Ascending aorta (tissue), 2 donors: Measurements from ENCODE around the gene XYLT1. TPM values are rescaled to one million over a fixed set of nuclear protein-coding genes. Genes with fewer than 3 reads are reported as not detected.

Experiments
- DNase-seq, 2 donors: peaks; one replicate each; pipeline ENCODE4 v3.0.0-alpha.2; 2019; ENCODE audit warnings: low spot score in 2 of 2
- H3K27ac ChIP-seq, 2 donors: fragments of 200-600 bp; sonication (generic); one replicate each; pipeline ENCODE4 v1.5.1; 2016 to 2017; ENCODE audit warnings: mild to moderate bottlenecking in 1 of 2
- H3K27me3 ChIP-seq: fragments of 200-600 bp; sonication (generic); one replicate; pipeline ENCODE4 v1.5.1; 2017
- H3K36me3 ChIP-seq, 2 donors: fragments of 200-600 bp; sonication (generic); one replicate each; pipeline ENCODE4 v1.5.1; 2016
- H3K4me1 ChIP-seq, 2 donors: fragments of 200-600 bp; sonication (generic); one replicate each; pipeline ENCODE4 v1.5.1; 2016 to 2017; ENCODE audit warnings: mild to moderate bottlenecking in 1 of 2
- H3K4me3 ChIP-seq, 2 donors: fragments of 200-600 bp; sonication (generic); one replicate each; pipeline ENCODE4 v1.5.1; 2016 to 2017; ENCODE audit warnings: mild to moderate bottlenecking in 1 of 2
- H3K9me3 ChIP-seq, 2 donors: fragments of 200-600 bp; sonication (generic); one replicate each; pipeline ENCODE4 v1.5.1; 2016
- CTCF ChIP-seq, 3 experiments: fragments of 200-600 bp in 2 of 3; fragments of 450-650 bp in 1 of 3; sonication (generic) in 2 of 3; IDR thresholded peaks; one replicate each; pipeline ENCODE4 v1.5.1; 2016 to 2019; ENCODE audit warnings: antibody characterized with exemption in 3 of 3, mild to moderate bottlenecking in 1 of 3, moderate library complexity in 1 of 3
- intact Hi-C: fragments of 100-400 bp; cut with DNase I; formaldehyde crosslinking; loops from one replicate; pipeline ENCODE4 v1.15.1; 2023
- total RNA-seq: library from RNA; depleted of rRNA; stranded (reverse); fragments of >200 nt; gene quantifications from one replicate; pipeline ENCODE4 v1.1.0, GENCODE V29; 2016

Gene XYLT1
- total RNA-seq, 1 donor from 2014 or later, result 6.7 TPM

- H3K4me1 ChIP-seq, result peaks cover 0 to 19% of the 10 kb centered on the region in 2 donors
- intact Hi-C loops, result loop anchor here (2.0 kb wide), 1 partner anchor 14 kb away; no protein-coding TSS in a partner anchor
- H3K27ac ChIP-seq, result no peak overlapping the region
- H3K27me3 ChIP-seq, result no peaks in the 10 kb centered on the region
- no peaks in the 10 kb centered on the region for H3K36me3 ChIP-seq
- no peak overlapping the region for H3K4me3 ChIP-seq
- no peaks in the 10 kb centered on the region for H3K9me3 ChIP-seq
- no peak for TF ChIP-seq CTCF (IDR thresholded peaks at IDR 0.05)
- DNase-seq, result no peak
These were observed 87.6 kb downstream of the XYLT1 start for GRCh38 chr16:17382949-17383863.

- H3K9me3 ChIP-seq, result no peaks in the 10 kb centered on the region
- no peak for TF ChIP-seq CTCF (IDR thresholded peaks at IDR 0.05)
- H3K4me3 ChIP-seq, result no peak overlapping the region
- intact Hi-C loops, result loop anchor here (2.0 kb wide), 1 partner anchor 14 kb away; no protein-coding TSS in a partner anchor
- no peaks in the 10 kb centered on the region for H3K27me3 ChIP-seq
- H3K27ac ChIP-seq, result no peak overlapping the region
- peaks cover 0 to 26% of the 10 kb centered on the region in 2 donors for H3K4me1 ChIP-seq
- DNase-seq, result no peak
- H3K36me3 ChIP-seq, result no peaks in the 10 kb centered on the region
These were observed 88.2 kb downstream of the XYLT1 start for GRCh38 chr16:17382514-17382913.

GRCh38 chr16:17381784-17382183, 89.0 kb downstream of the XYLT1 start:
- TF ChIP-seq CTCF (IDR thresholded peaks at IDR 0.05), result no peak
- H3K4me1 ChIP-seq, result peaks cover 0 to 32% of the 10 kb centered on the region in 2 donors
- no peak overlapping the region for H3K27ac ChIP-seq
- intact Hi-C loops, result loop anchor here (2.0 kb wide), 1 partner anchor 15 kb away; no protein-coding TSS in a partner anchor
- no peaks in the 10 kb centered on the region for H3K9me3 ChIP-seq
- no peak for DNase-seq
- no peak overlapping the region for H3K4me3 ChIP-seq
- H3K27me3 ChIP-seq, result no peaks in the 10 kb centered on the region
- H3K36me3 ChIP-seq, result no peaks in the 10 kb centered on the region

- Histone ChIP-seq H3K27ac (peak overlapping the region in 1 of 2 donors; percentile 11), H3K27me3 (no peaks in the 10 kb centered on the region), H3K4me1 (peaks cover 0 to 32% of the 10 kb centered on the region in 2 donors), H3K9me3 (no peaks in the 10 kb centered on the region), H3K36me3 (no peaks in the 10 kb centered on the region), H3K4me3 (no peak overlapping the region)
- intact Hi-C loops, result no loop called here
- no peak for TF ChIP-seq CTCF (IDR thresholded peaks at IDR 0.05)
- DNase-seq, result no peak
These were observed 90.1 kb downstream of the XYLT1 start for GRCh38 chr16:17380613-17381012.

- no peak for DNase-seq
- Histone ChIP-seq H3K9me3 (no peaks in the 10 kb centered on the region), H3K27me3 (no peaks in the 10 kb centered on the region), H3K27ac (peak overlapping the region; percentile 71 to 74), H3K4me3 (no peak overlapping the region), H3K36me3 (no peaks in the 10 kb centered on the region), H3K4me1 (peaks cover 0 to 23% of the 10 kb centered on the region in 2 donors)
- TF ChIP-seq CTCF (IDR thresholded peaks at IDR 0.05), result no peak
- intact Hi-C loops, result loop anchor here (2.0 kb wide), 1 partner anchor 26 kb away; no protein-coding TSS in a partner anchor
These were observed 91.6 kb downstream of the XYLT1 start for GRCh38 chr16:17379121-17379571.
